ENCODE data around the gene LY6G5B. TPM values are rescaled to one million over a fixed set of nuclear protein-coding genes. Genes with fewer than 3 reads are reported as not detected.

The LY6G5B gene
- total and polyA plus RNA-seq, 2 donors (not counting 1 experiment from before 2014, with no cell fraction given) = 28.4 to 44.2 TPM

GRCh38 chr6:31676904-31677303 is 7.1 kb downstream of the LY6G5B start:
- H2AFZ ChIP-seq (ENCODE audit: insufficient read depth, low read depth, low read length, poor library complexity, severe bottlenecking) = no peak overlapping the region
- H3K4me3 ChIP-seq (ENCODE audit: control extremely low read depth in 1 of 5, extremely low read depth in 1 of 5, insufficient read depth in 1 of 5, low read depth in 2 of 5, low read length in 4 of 5) = no peak overlapping the region
- TF ChIP-seq EZH2 (IDR thresholded peaks at IDR 0.05; ENCODE audit: borderline replicate concordance, insufficient read depth, low read depth, low read length, poor library complexity, severe bottlenecking) (no peak), CTCF (IDR thresholded peaks at IDR 0.05) (no peak)
- Mint-ChIP-seq H3K4me3 (no peak overlapping the region), H3K27me3 (no peaks in the 10 kb centered on the region), H3K4me1 (peaks cover 39% of the 10 kb centered on the region), H3K27ac (no peak overlapping the region), H3K9me3 (ENCODE audit: insufficient read depth) (no peaks in the 10 kb centered on the region)
- no peaks in the 10 kb centered on the region for H3K27me3 ChIP-seq (replicated peaks in 1 of 4; ENCODE audit: control extremely low read depth in 1 of 4, control insufficient read depth in 3 of 4, insufficient read depth in 4 of 4, low read length in 3 of 4)
- ATAC-seq (ENCODE audit: low read depth) (no peak), DNase-seq (no peak)
- no peak overlapping the region for H3K4me2 ChIP-seq (replicated peaks; ENCODE audit: low read depth, low read length, poor library complexity, severe bottlenecking)
- H3K4me1 ChIP-seq (ENCODE audit: control insufficient read depth in 2 of 2, insufficient read depth in 2 of 2, low read length in 2 of 2) = peaks cover 15 to 29% of the 10 kb centered on the region in 2 donors
- H3K27ac ChIP-seq (ENCODE audit: low read length in 2 of 2) = no peak overlapping the region
- H3K79me2 ChIP-seq (ENCODE audit: control insufficient read depth, insufficient read depth, low read length) = no peaks in the 10 kb centered on the region
- H3K36me3 ChIP-seq (replicated peaks in 1 of 2; ENCODE audit: control extremely low read depth in 1 of 2, control insufficient read depth in 1 of 2, extremely low read depth in 1 of 2, insufficient read depth in 2 of 2, low read length in 1 of 2) = peaks cover 5 to 7% of the 10 kb centered on the region in 2 experiments
- ChIA-PET CTCF (interaction anchor here (1.6 to 3.3 kb wide), 2 partner anchors 126 to 187 kb away, joined by 7 to 11 read pairs; no protein-coding TSS in a partner anchor), POLR2A (no interaction called here)
- WGBS (ENCODE audit: insufficient coverage) = 92% methylated on average over 2 of the region's 6 CpGs
- no peaks in the 10 kb centered on the region for H4K20me1 ChIP-seq (ENCODE audit: control insufficient read depth, insufficient read depth, low read length, poor library complexity, severe bottlenecking)
- no peaks in the 10 kb centered on the region for H3K9me3 ChIP-seq (ENCODE audit: control extremely low read depth in 1 of 3, control insufficient read depth in 2 of 3, insufficient read depth in 1 of 3, low read length in 2 of 3)
- intact Hi-C loops (cut with micrococcal nuclease) = no loop called here
- H3K9ac ChIP-seq (ENCODE audit: low read length) = no peak overlapping the region

- peaks cover 42% of the 10 kb centered on the region for H3K4me1 Mint-ChIP-seq
- intact Hi-C loops (cut with micrococcal nuclease) = no loop called here
- Histone ChIP-seq H2AFZ (ENCODE audit: insufficient read depth, low read depth, low read length, poor library complexity, severe bottlenecking) (no peak overlapping the region), H3K4me3 (ENCODE audit: control extremely low read depth in 1 of 5, extremely low read depth in 1 of 5, insufficient read depth in 1 of 5, low read depth in 2 of 5, low read length in 4 of 5) (no peak overlapping the region), H4K20me1 (ENCODE audit: control insufficient read depth, insufficient read depth, low read length, poor library complexity, severe bottlenecking) (no peaks in the 10 kb centered on the region), H3K4me1 (ENCODE audit: control insufficient read depth in 2 of 2, insufficient read depth in 2 of 2, low read length in 2 of 2) (peaks cover 16 to 36% of the 10 kb centered on the region in 2 donors), H3K27ac (ENCODE audit: low read length in 2 of 2) (no peak overlapping the region), H3K79me2 (ENCODE audit: control insufficient read depth, insufficient read depth, low read length) (no peaks in the 10 kb centered on the region), H3K4me2 (replicated peaks; ENCODE audit: low read depth, low read length, poor library complexity, severe bottlenecking) (no peak overlapping the region), H3K9ac (ENCODE audit: low read length) (no peak overlapping the region), H3K9me3 (ENCODE audit: control extremely low read depth in 1 of 3, control insufficient read depth in 2 of 3, insufficient read depth in 1 of 3, low read length in 2 of 3) (no peaks in the 10 kb centered on the region), H3K27me3 (replicated peaks in 1 of 4; ENCODE audit: control extremely low read depth in 1 of 4, control insufficient read depth in 3 of 4, insufficient read depth in 4 of 4, low read length in 3 of 4) (no peaks in the 10 kb centered on the region), H3K36me3 (replicated peaks in 1 of 2; ENCODE audit: control extremely low read depth in 1 of 2, control insufficient read depth in 1 of 2, extremely low read depth in 1 of 2, insufficient read depth in 2 of 2, low read length in 1 of 2) (peaks cover 0 to 2% of the 10 kb centered on the region in 2 experiments)
- ATAC-seq (ENCODE audit: low read depth) = no peak
- H3K27me3 Mint-ChIP-seq = no peaks in the 10 kb centered on the region
- no peak overlapping the region for H3K27ac Mint-ChIP-seq
- 74% methylated on average over 7 of the region's 8 CpGs for WGBS (ENCODE audit: insufficient coverage)
- no peak for DNase-seq
- no peaks in the 10 kb centered on the region for H3K9me3 Mint-ChIP-seq (ENCODE audit: insufficient read depth)
- POLR2A ChIA-PET = interaction anchor here (0.6 kb wide), 1 partner anchor 109 kb away, joined by 5 read pairs; no protein-coding TSS in a partner anchor
- TF ChIP-seq CTCF (IDR thresholded peaks at IDR 0.05) = no peak
- no peak for TF ChIP-seq EZH2 (IDR thresholded peaks at IDR 0.05; ENCODE audit: borderline replicate concordance, insufficient read depth, low read depth, low read length, poor library complexity, severe bottlenecking)
- CTCF ChIA-PET = interaction anchor here (0.5 to 3.3 kb wide), 6 partner anchors 50 to 211 kb away, joined by 3 to 15 read pairs (median 5); no protein-coding TSS in a partner anchor
- H3K4me3 Mint-ChIP-seq = no peak overlapping the region
Measured at GRCh38 chr6:31677955-31678354, 8.2 kb downstream of the LY6G5B start.
